PFSK-1 (cell line): Measurements from ENCODE around the gene MAPK14.
A peak's percentile ranks its signal among the peaks of the same experiment; 100 is the strongest.

Source experiments
- FOXP2 ChIP-seq: optimal IDR thresholded peaks from 2 replicates; pipeline ENCODE3; 2011; ENCODE audit warnings: borderline replicate concordance, control low read depth, inconsistent platforms; ENCODE audit not compliant: insufficient read depth; ENCODE audit errors: extremely low read length, extremely low read depth
- POLR2AphosphoS5 ChIP-seq: IDR thresholded peaks from 2 replicates; pipeline ENCODE4 v1.6.1; 2012; ENCODE audit warnings: low read depth, mild to moderate bottlenecking, control low read depth, low read length, moderate library complexity
- REST ChIP-seq, 2 experiments: IDR thresholded peaks; 2 replicates each; pipeline versions ENCODE4 v1.6.1 to v1.8.0; 2011 to 2012; ENCODE audit warnings: low read depth in 2 of 2, low read length in 2 of 2, control low read depth in 1 of 2, inconsistent platforms in 1 of 2, mild to moderate bottlenecking in 1 of 2, moderate library complexity in 1 of 2; ENCODE audit not compliant: insufficient read depth in 1 of 2
- SIN3A ChIP-seq: IDR thresholded peaks from 2 replicates; pipeline ENCODE4 v1.6.1; 2012; ENCODE audit warnings: mild to moderate bottlenecking, low read length, moderate library complexity, borderline replicate concordance; ENCODE audit not compliant: insufficient read depth
- TAF1 ChIP-seq: IDR thresholded peaks from 2 replicates; pipeline ENCODE4 v1.6.1; 2012; ENCODE audit warnings: low read length, control low read depth, borderline replicate concordance; ENCODE audit not compliant: insufficient read depth

Gene MAPK14

GRCh38 chr6:36122495-36123269 lies 95.1 kb downstream of the MAPK14 start:
- TF ChIP-seq FOXP2 (no peak), SIN3A (no peak), REST (IDR thresholded peaks at IDR 0.05; ENCODE audit: insufficient read depth in 1 of 2, low read depth in 2 of 2, low read length in 2 of 2) (no peak)

GRCh38 chr6:36123270-36124139 lies 95.9 kb downstream of the MAPK14 start:
- no peak for TF ChIP-seq TAF1
- TF ChIP-seq SIN3A, result 0 out of 2 replicates have a peak, but pooled peaks have one; percentile 49
- TF ChIP-seq FOXP2, result no peak
- TF ChIP-seq REST (IDR thresholded peaks at IDR 0.05; ENCODE audit: insufficient read depth in 1 of 2, low read depth in 2 of 2, low read length in 2 of 2), result 0 out of 4 replicates have a peak, but pooled peaks of 1 of the 2 experiments have one; percentile 21
- no peak for TF ChIP-seq POLR2AphosphoS5

GRCh38 chr6:36124881-36125280 lies 97.3 kb downstream of the MAPK14 start:
- TF ChIP-seq SIN3A (no peak), REST (IDR thresholded peaks at IDR 0.05; ENCODE audit: insufficient read depth in 1 of 2, low read depth in 2 of 2, low read length in 2 of 2) (no peak), POLR2AphosphoS5 (no peak), TAF1 (no peak), FOXP2 (no peak)

- TF ChIP-seq TAF1 (no peak), REST (IDR thresholded peaks at IDR 0.05; ENCODE audit: insufficient read depth in 1 of 2, low read depth in 2 of 2, low read length in 2 of 2) (no peak), FOXP2 (no peak), SIN3A (no peak), POLR2AphosphoS5 (no peak)
Measured at GRCh38 chr6:36125575-36125974, 98.0 kb downstream of the MAPK14 start.
